ENCODE measurements around the gene RPL27. TPM values are rescaled to one million over a fixed set of nuclear protein-coding genes. Genes with fewer than 3 reads are reported as not detected.
"Not testable (repeated sequence)": the region's sequence is repeated elsewhere in the genome, so short reads cannot be mapped to it uniquely, and the experiment has no call there.

Gene RPL27
- total RNA-seq, 4 donors from 2014 or later, result 775 to 1,810 (median 1,289) TPM

DNA sequence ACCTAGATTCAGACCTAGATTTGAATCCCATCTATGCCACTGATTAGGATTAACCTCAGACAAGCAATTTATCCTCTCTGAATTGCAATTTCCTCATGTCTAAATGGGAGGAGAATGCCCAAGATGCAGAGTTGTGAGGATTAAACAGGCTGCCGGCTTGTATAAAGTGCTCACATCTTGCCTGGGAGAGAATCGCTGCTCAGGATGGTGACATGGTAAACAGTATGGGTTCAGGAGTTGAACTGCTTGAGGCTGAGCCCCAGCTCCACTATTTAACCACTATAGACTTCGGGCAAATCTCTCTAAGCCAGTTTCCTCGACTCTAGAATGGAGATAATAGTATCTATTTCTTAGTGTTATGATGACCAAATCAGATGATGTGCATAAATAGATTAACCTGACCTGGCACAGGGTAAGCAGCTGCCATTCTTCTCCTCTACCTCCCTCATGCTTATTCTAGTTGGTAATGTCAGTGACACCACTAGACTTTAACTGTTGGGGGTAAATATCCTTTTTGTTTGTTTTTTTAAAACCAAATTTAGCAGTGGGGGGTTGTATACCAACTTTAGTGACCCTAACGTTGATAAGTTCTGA is 732 bp upstream of the RPL27 start:
- H3K36me3 ChIP-seq, result peaks cover 9 to 55% (median 20%) of the 10 kb centered on the region in 3 donors
- H3K4me3 ChIP-seq, result peak overlapping the region in 3 of 4 donors; percentile 69 to 95 (median 81)
- no peak for TF ChIP-seq POLR2A (IDR thresholded peaks at IDR 0.05)
- TF ChIP-seq, protein P1, sequence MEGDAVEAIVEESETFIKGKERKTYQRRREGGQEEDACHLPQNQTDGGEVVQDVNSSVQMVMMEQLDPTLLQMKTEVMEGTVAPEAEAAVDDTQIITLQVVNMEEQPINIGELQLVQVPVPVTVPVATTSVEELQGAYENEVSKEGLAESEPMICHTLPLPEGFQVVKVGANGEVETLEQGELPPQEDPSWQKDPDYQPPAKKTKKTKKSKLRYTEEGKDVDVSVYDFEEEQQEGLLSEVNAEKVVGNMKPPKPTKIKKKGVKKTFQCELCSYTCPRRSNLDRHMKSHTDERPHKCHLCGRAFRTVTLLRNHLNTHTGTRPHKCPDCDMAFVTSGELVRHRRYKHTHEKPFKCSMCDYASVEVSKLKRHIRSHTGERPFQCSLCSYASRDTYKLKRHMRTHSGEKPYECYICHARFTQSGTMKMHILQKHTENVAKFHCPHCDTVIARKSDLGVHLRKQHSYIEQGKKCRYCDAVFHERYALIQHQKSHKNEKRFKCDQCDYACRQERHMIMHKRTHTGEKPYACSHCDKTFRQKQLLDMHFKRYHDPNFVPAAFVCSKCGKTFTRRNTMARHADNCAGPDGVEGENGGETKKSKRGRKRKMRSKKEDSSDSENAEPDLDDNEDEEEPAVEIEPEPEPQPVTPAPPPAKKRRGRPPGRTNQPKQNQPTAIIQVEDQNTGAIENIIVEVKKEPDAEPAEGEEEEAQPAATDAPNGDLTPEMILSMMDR (IDR thresholded peaks at IDR 0.05), result no peak
- peaks cover 20 to 45% (median 36%) of the 10 kb centered on the region in 3 donors for H3K4me1 ChIP-seq
- WGBS, 2 donors, result 13 to 20% methylated on average over 5 of the region's 5 CpGs
- intact Hi-C loops (cut with DNase I), result no loop called here
- peak overlapping the region; percentile 69 to 95 (median 88) for H3K27ac ChIP-seq
- DNase-seq, result no peak
- H3K27me3 ChIP-seq, result no peaks in the 10 kb centered on the region
- no peaks in the 10 kb centered on the region for H3K9me3 ChIP-seq

DNA sequence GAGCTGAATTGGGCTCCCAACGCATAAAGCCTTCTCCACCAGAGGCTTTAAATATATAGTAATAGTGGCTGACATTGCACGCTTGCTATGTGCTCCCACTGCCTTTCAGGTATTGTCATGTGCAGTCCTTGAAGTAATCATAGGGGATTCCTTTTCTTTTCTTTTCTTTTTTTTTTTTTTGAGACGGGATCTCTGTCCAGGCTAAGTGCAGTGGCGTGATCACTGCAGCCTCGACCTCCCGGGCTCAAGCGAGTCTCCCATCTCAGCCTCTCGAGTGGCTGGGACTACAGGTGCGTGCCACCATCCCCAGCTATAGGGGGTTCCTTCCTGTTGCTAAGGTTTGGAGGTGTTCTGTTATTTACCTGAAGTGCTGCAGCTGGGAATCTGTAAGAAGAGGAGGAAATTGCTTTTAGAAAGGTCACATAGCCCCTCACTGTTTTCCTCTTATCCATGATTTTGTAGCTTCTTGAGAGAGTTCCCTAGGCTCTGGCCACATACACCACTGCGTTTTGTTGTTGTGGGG is 845 bp downstream of the RPL27 start:
- H3K27ac ChIP-seq, result peak overlapping the region; percentile 86 to 98 (median 96)
- peaks cover 10 to 55% (median 28%) of the 10 kb centered on the region in 3 donors for H3K36me3 ChIP-seq
- peaks cover 20 to 58% (median 36%) of the 10 kb centered on the region in 3 donors for H3K4me1 ChIP-seq
- no peaks in the 10 kb centered on the region for H3K27me3 ChIP-seq
- no peak for TF ChIP-seq POLR2A (IDR thresholded peaks at IDR 0.05)
- TF ChIP-seq, protein P1 (IDR thresholded peaks at IDR 0.05), result no peak
- H3K4me3 ChIP-seq, result peak overlapping the region; percentile 53 to 95 (median 75)
- H3K9me3 ChIP-seq, result no peaks in the 10 kb centered on the region
- DNase-seq, result no peak
- intact Hi-C loops (cut with DNase I), result no loop called here
- 2 to 10% methylated on average over 10 of the region's 10 CpGs for WGBS, 2 donors

DNA sequence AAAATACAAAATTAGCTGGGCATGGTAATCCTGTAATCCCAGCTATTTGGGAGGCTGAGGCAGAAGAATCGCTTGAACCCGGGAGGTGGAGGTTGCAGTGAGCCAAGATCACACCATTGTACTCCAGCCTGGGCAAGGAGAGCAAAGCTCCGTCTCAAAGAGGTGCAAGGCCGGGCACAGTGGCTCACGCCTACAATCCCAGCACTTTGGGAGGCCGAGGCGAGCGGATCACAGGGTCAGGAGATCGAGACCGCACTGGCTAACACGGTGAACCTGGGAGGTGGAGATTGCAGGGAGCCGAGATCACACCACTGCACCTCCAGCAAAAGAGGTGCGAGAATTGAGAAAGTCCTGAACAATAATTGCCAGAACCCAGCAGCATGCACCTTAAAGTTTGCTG is 2.7 kb downstream of the RPL27 start:
- 84 to 86% methylated on average over 8 to 13 of the region's 13 CpGs for WGBS, 2 donors
- H3K27ac ChIP-seq, result peak overlapping the region in 3 of 4 donors; percentile 4 to 66 (median 53)
- peaks cover 20 to 62% (median 36%) of the 10 kb centered on the region in 3 donors for H3K4me1 ChIP-seq
- H3K36me3 ChIP-seq, result peaks cover 10 to 56% (median 28%) of the 10 kb centered on the region in 3 donors
- H3K27me3 ChIP-seq; H3K4me3 ChIP-seq; DNase-seq; H3K9me3 ChIP-seq; intact Hi-C loops (cut with DNase I): not testable (repeated sequence)

- Histone ChIP-seq H3K9me3 (no peaks in the 10 kb centered on the region), H3K36me3 (peaks cover 10 to 56% (median 28%) of the 10 kb centered on the region in 3 donors), H3K4me3 (no peak overlapping the region), H3K27me3 (no peaks in the 10 kb centered on the region), H3K4me1 (peaks cover 17 to 80% (median 42%) of the 10 kb centered on the region in 3 donors), H3K27ac (peak overlapping the region in 1 of 4 donors; percentile 3)
- TF ChIP-seq POLR2A (IDR thresholded peaks at IDR 0.05), result no peak
- TF ChIP-seq, protein P1 (IDR thresholded peaks at IDR 0.05), result peak in 1 of 6 experiments; percentile 23
- WGBS, 2 donors, result 14 to 54% methylated on average over 3 to 5 of the region's 5 CpGs
- intact Hi-C loops (cut with DNase I), result no loop called here
- no peak for DNase-seq
These were observed 5.4 kb downstream of the RPL27 start for GRCh38 chr17:43003542-43004172.

DNA sequence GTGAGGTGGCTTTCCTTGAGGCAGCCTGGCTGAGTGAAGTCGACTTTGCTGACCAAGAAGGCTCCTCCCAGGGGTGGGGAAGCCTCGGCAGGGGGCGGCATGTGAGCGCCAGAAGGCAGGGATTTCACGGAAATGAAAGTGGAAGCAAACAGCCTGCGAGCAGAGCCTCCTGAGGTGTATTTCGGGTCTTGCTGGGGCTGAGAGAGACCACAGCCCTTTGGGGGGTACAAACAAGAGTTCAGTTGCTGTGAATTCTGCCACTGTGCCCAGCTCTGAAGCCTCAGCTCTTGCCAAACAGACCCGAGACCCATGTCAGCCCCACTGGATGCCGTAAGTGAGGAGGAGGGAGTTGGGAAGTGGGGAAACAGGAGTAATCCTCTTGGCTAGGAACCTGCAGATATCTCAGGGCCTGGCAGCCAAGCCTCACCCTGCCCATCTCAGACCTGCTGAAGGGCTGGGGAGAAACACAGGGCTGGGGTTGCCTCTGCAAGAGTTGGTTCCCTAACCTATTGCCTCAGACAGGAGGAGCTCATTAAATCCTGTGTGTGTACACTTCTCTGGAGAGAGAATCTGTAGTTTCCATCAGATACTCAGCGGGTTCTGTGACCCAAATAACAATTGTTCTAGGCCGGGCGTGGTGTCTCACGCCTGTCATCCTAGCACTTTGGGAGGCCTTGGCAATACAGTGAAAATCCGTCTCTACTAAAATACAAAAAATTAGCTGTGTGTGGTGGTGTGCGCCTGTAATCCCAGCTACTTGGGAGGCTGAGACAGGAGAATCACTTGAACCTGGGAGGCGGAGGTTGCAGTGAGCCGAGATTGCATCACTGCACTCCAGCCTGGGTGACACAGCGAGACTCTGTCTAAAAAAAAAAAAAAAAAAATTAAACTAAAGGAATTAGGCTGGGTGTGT is 8.7 kb downstream of the RPL27 start, which contains the start of gene IFI35:
Gene IFI35, plus strand, starts transcription at position 146 of the 913 bp plus-strand sequence. Its CDS starts 164 bp downstream, at position 310.
- peaks cover 3 to 79% (median 22%) of the 10 kb centered on the region in 3 donors for H3K4me1 ChIP-seq
- H3K9me3 ChIP-seq, result no peaks in the 10 kb centered on the region
- H3K27me3 ChIP-seq, result no peaks in the 10 kb centered on the region
- TF ChIP-seq POLR2A (IDR thresholded peaks at IDR 0.05), result peak in 2 of 4 donors; percentile 10 to 20
- TF ChIP-seq, protein P1 (IDR thresholded peaks at IDR 0.05), result peak in 5 of 6 experiments; percentile 24 to 50 (median 32)
- peak within 1 kb of the TSS; percentile 90 to 97 (median 94) for H3K27ac ChIP-seq
- peak within 1 kb of the TSS; percentile 47 to 87 (median 69) for H3K4me3 ChIP-seq
- H3K36me3 ChIP-seq, result peaks cover 4 to 31% (median 15%) of the 10 kb centered on the region in 3 donors
- WGBS, 2 donors, result 2 to 8% methylated on average over 10 of the region's 18 CpGs
- peak; percentile 34 for DNase-seq
- intact Hi-C loops (cut with DNase I), result no loop called here

Data from esophagus squamous epithelium (tissue), 5 donors.